GM12892 (cell line): ENCODE results near the gene DSCAML1.

Source experiments
- DNase-seq: peaks from one replicate; pipeline ENCODE4 v3.0.0; 2011; ENCODE audit not compliant: insufficient read length
- FAIRE-seq: peaks from 2 replicates; lab custom pipeline; 2011; peaks lifted over from hg19 to GRCh38; lab: Jason Lieb, UNC
- POLR2A ChIP-seq: IDR thresholded peaks from 2 replicates; pipeline ENCODE4 v1.6.1; 2011; ENCODE audit warnings: low read depth, low read length, control low read depth
- POLR2AphosphoS5 ChIP-seq: IDR thresholded peaks from 2 replicates; pipeline ENCODE4 v1.6.1; 2011; ENCODE audit warnings: low read depth, low read length, control low read depth
- TAF1 ChIP-seq: IDR thresholded peaks from 2 replicates; pipeline ENCODE4 v1.6.1; 2011; ENCODE audit warnings: low read depth, mild to moderate bottlenecking, control low read depth, low read length, borderline replicate concordance

The DSCAML1 gene

GRCh38 chr11:117642835-117643234 is 154.2 kb downstream of the DSCAML1 start:
- TF ChIP-seq POLR2AphosphoS5 (no peak), TAF1 (no peak), POLR2A (no peak)
- FAIRE-seq, result no peak

GRCh38 chr11:117642396-117642795 is 154.6 kb downstream of the DSCAML1 start:
- DNase-seq, result no peak
- FAIRE-seq, result no peak
- TF ChIP-seq TAF1 (no peak), POLR2AphosphoS5 (no peak), POLR2A (no peak)

More at GRCh38 chr11:117642835-117643234, 154.2 kb downstream of the DSCAML1 start:
- no peak for DNase-seq

- FAIRE-seq (no peak), DNase-seq (no peak)
- TF ChIP-seq TAF1 (no peak), POLR2AphosphoS5 (no peak), POLR2A (no peak)
Measured at GRCh38 chr11:117641008-117641915, 155.8 kb downstream of the DSCAML1 start.

GRCh38 chr11:117640041-117640440 is 157.0 kb downstream of the DSCAML1 start:
- TF ChIP-seq POLR2A (no peak), TAF1 (no peak), POLR2AphosphoS5 (no peak)
- DNase-seq (no peak), FAIRE-seq (no peak)

GRCh38 chr11:117639601-117640000 is 157.4 kb downstream of the DSCAML1 start:
- DNase-seq (no peak), FAIRE-seq (no peak)
- TF ChIP-seq POLR2A, result no peak
- no peak for TF ChIP-seq POLR2AphosphoS5
- no peak for TF ChIP-seq TAF1

- TF ChIP-seq POLR2A, result no peak
- no peak for TF ChIP-seq TAF1
- TF ChIP-seq POLR2AphosphoS5, result no peak
- FAIRE-seq (no peak), DNase-seq (no peak)
Measured at GRCh38 chr11:117638911-117639543, 158.0 kb downstream of the DSCAML1 start.

GRCh38 chr11:117634756-117635603 is 162.0 kb downstream of the DSCAML1 start:
- no peak for FAIRE-seq
- TF ChIP-seq POLR2AphosphoS5, result no peak
- no peak for TF ChIP-seq POLR2A
- TF ChIP-seq TAF1, result no peak
- DNase-seq, result no peak

GRCh38 chr11:117633976-117634755 is 162.8 kb downstream of the DSCAML1 start:
- FAIRE-seq (no peak), DNase-seq (no peak)
- TF ChIP-seq POLR2A (no peak), POLR2AphosphoS5 (no peak), TAF1 (no peak)

- no peak for TF ChIP-seq POLR2AphosphoS5
- no peak for TF ChIP-seq POLR2A
- TF ChIP-seq TAF1, result no peak
- DNase-seq, result no peak
- no peak for FAIRE-seq
Measured at GRCh38 chr11:117633186-117633754, 163.7 kb downstream of the DSCAML1 start.

- FAIRE-seq (no peak), DNase-seq (no peak)
- TF ChIP-seq POLR2AphosphoS5, result no peak
- no peak for TF ChIP-seq POLR2A
- TF ChIP-seq TAF1, result no peak
Measured at GRCh38 chr11:117632306-117632705, 164.7 kb downstream of the DSCAML1 start.
